GM19025 (cell line): ENCODE results near the gene GPR84.
A peak's percentile ranks its signal among the peaks of the same experiment; 100 is the strongest.

Experiments used
- ATAC-seq: cut with Tn5 transposase; IDR thresholded peaks from one replicate; pipeline ENCODE4 v1.9.1; 2021; ENCODE audit warnings: mild to moderate bottlenecking, low read depth, moderate library complexity; ENCODE audit not compliant: unreplicated experiment

GPR84 gene

DNA sequence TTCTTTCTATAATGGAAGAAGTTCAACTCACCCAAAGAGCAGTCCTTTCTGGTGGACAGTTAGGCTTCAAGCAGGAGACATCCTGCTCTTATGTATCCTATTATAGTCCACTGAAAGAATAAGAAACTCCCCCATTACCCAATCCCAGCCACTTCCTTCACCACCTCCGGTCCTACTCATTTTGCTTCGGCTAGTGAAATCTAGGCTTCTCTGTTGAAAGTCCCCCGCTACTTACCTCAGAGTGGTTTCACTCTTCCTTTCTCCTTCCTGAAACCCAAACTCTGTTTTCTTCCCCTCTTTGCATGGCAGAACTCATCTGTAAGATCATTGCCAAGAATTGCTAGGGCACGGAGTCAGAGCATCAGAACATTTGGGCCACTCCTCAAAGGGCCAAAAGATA is at the start of gene GPR84:
TSS of gene GPR84 (minus strand) at position 74 of the 400 bp plus-strand sequence. CDS start 635 bp downstream, outside the sequence.
- peak; percentile 39 for ATAC-seq

DNA sequence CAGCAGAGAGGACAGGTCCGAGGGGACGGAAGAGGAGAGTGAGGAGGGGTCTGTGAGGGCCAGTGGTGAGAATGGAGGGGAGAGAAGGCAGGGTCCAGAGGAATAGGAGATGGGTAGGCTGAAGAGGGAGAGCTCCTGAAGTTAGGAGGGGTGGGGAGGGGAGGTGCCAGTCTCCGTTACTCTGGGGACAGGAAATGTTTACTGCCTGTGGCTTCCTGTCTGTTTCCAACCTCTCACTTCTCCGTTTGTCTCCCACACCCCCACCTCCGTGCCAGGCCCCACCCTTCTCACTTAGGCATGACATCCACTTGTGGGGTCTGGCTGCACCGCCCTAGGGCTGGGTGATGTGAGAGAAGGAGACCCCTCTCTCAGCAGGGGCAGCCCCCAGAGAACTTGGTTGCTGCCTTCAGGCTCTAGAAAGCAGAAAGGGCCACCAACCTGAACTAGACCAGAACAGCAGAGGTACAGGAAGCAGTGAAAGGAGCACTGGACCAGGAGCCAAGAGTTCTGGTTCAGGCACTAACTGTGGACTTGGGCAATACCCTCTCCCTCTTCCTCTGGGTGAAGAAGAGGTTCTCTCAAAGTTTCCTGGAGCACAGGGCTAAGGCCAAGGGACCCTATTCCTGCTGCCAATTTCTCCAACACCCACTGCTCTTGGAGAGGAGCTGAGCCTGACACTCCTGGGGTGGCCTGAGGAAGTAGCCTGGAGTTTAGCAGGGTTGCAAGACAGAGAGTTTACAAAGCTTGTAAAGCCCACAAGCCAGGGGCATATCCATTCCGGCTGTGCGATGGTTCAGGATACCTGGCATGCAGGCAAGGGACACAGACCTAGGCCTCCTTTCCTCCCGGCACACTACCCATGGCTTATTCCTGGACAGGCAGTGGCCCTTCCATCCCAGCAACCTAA is 49.3 kb upstream of the GPR84 start:
- no peak for ATAC-seq

DNA sequence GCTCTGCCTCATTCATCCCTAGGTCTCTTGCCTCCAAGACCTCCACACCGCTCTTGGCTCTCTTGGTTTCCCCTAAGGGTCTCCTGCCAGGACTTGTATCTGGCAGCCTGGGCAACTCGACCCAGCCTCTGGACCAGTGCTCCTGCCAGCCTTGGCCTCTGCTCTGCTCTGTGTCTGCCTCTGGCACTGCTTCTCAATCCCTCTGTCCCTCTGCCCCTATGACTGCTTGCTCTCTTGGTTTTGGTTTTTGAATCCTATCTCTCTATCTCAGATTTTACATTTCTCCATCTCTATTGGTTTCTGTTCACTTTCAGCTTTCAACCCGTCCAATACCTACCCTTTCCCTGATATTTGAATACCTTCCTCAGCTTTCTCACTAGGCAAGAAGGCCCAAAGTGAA is 48.5 kb upstream of the GPR84 start:
- no peak for ATAC-seq

DNA sequence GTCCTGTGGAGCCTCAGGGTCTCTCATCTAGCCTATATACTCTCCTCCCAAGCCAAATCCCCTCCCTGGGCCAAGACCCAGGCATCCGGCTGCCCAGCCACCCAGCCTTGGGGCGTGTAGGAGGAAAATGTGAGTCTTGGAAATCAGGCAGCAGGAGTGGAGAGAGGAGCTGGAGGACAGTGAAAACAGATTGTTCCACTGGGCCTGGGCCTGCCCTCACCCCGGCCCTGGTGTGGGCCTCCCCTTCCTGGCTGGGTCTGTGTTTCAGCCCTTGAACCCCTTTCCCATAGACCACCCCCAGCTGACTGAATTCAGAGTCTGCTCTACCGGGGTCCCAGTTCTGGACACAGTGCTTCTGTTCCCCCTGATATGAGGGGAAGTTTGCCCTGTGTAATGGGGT is 48.1 kb upstream of the GPR84 start:
- no peak for ATAC-seq

DNA sequence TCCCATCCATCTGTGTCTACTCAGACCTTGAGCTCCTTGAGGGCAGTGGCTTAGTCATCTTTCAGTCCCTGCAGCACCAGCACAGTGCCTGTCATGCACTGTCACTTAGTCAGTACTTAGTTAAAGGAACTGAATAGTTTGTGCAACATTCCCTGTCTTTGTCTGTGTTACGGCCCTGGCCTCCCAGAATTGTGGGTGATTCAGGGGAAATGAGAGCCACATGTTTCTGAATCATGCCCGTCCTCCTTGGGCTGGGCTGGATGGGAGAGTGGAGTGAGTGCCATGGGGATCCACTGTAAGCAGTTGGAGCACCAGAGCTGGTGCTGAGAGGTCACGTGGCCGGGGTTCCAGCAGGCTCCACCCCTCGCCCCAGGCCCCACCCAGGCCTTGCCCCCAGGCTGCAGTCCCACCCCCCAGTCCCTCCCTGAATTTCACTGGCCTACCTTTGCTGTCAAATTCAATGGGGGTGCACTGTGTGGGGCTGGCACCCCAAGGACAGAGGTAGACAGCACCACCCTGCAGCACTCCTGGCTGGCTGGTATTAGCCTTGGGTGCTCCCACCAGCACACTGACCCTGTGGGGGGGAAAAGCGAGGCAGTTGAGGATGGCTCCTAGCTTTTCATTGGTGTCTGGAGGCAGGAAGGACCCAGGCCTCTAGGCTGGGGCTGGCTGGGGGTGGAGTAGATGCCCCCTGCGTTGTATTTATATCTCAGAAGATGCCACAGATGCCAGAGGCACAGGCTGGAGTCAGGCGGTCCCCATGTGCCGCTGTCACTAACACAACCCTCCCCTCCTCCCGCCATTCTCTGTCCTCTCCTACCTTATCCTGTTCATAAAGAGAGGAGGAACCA is 47.3 kb upstream of the GPR84 start:
- ATAC-seq, result no peak

DNA sequence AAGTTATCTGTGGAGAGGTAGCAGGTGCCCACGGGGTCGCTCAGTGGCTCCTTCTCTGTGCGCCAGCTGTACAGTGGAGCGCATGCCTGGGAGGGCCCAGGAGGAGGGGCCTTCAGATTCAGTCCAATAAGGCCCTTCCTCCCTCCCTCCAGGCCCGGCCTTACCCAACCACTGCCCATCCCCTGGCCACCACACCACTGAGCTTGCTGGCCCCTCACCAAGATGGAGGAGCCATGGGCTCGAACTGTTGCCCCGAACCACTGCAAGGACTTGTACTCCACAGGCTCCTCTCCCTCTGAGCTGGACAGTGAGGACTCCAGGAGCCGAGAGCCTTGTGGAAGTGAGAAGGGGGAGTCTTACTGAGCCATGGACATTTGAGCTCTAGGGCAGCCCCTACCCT is 45.0 kb upstream of the GPR84 start:
- no peak for ATAC-seq

DNA sequence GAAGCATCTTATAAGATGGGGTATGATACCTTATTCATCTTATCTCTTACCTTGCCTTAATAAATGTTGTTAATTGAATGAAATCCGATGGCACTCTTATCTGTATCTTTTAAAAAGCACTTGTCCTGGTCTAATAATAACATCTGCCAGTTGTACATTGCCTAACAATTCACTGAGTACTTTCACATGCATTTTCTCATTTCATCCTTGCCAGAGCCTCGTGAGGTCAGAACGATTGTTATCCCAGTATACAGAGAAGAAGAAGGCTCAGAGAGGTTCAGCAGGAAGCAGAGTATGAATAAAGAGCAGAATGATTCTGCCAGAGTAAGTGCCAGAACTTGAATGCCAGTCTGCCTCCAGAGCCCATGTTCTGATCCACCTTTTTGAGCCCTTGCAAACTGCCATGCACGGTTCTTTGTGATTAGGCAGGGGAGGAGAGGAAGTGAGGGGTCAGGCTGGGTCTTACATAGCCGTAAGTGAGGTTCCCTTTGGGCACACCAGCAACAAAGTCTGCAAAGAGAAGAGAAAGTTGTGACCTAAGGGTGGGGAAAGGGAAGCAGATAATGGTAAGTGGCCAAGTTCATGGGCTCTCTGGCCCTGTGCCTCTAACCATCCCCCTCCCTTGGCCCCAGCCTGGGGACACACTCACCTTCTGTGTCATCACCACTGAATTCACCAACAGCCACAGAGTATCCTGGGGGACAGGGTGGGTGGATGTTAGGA is 43.1 kb upstream of the GPR84 start:
- no peak for ATAC-seq

DNA sequence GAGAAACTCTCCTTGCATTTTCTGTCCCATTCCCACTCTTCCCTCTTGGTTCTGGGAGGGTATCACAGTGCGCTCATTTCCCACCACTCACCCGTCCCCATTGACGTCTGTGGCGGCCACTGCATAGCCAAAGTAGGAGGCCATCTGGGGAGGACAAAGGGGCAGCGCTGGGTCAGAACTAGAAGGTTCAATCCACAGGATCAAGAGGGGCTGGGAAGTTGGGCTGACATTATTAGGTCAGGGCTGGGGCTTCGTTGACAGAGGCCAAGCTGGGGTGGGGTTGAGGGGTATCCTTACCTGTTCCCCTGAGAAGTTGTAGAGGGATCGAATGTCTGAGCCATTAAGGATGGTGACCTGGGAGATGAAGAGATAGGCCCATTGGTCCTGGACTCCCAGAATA is 41.3 kb upstream of the GPR84 start:
- ATAC-seq, result no peak

DNA sequence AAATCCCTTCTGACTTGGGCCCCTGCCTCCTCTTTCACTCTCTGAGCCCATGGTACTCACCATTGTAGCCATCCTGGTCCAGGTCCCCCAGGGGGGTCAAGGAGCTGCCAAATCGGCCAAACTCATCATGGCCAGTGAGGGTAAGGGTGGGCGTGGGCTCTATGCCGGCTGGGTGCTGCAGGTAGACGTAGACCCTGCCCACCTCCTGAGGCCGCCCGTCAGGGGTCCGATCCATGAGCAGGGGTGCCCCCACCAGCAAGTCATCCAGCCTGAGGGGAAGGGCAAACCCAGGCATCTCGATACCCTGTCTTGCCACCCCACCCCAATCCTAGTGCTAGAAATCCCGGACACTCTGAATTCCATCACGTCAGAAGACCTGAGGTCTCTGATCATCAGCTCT is 40.8 kb upstream of the GPR84 start:
- no peak for ATAC-seq

DNA sequence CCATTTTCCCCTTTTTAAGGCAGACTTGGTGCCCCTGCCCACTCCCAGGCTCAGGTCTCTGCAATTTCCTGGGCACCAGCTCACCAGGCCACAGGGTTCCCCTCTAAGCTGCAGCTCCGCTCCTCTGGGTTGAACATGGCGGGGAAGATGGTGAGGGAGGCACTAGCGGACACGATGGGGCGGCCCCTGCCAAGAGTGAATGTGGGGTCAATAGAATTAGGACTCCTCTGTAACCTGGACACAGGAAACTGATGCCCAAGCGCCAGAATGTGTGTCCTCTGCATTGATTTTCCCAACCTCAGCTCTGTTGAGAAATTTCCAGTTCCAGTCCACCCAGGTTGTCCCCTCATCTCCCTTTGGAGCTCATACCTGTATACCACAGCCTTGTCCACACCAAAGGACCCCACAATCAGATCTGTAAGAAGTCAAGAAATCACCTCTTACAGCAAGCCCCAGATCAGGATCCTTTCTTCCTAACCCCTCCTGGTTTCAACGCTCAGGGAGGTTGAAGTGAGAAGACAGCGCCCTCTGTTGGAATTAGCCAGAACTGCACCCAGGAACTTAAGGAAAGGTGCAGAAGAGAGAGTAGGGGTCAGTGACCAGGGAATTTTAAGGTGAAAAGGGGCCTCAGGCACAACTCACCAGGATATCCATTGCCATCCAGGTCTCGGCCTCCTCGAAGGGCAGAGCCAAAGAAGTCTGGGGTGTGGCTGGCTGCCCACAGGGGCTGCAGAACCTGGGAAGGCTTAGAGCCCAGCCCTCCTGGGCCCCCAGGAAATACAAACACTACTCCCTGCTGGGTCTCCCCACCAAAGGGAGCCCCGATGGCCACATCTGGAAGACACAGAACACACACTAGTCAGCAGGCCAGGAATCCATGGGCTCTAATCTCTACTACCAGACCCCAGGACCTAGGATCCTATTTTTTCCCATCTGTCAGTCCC is 40.0 kb upstream of the GPR84 start:
- ATAC-seq, result no peak

DNA sequence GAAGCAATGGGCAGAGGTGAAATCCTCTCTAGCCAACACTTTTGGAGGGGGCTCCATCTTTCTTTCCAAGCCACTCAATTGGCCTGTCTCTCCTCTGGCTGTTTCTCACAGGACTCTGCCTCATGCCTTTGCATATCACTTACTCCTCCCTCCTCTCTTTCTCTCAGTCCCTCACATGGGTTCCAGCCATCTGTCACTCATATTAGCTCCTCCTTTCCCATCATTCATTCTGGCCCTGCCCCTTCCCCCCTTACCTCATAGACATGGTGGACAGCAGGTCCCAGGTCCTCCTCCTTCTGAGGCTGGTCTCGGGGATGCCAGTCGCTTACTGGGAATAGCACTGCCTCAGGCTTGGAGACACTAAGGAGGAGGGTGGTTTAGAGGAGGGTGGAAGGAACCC is 36.8 kb upstream of the GPR84 start:
- ATAC-seq, result no peak

DNA sequence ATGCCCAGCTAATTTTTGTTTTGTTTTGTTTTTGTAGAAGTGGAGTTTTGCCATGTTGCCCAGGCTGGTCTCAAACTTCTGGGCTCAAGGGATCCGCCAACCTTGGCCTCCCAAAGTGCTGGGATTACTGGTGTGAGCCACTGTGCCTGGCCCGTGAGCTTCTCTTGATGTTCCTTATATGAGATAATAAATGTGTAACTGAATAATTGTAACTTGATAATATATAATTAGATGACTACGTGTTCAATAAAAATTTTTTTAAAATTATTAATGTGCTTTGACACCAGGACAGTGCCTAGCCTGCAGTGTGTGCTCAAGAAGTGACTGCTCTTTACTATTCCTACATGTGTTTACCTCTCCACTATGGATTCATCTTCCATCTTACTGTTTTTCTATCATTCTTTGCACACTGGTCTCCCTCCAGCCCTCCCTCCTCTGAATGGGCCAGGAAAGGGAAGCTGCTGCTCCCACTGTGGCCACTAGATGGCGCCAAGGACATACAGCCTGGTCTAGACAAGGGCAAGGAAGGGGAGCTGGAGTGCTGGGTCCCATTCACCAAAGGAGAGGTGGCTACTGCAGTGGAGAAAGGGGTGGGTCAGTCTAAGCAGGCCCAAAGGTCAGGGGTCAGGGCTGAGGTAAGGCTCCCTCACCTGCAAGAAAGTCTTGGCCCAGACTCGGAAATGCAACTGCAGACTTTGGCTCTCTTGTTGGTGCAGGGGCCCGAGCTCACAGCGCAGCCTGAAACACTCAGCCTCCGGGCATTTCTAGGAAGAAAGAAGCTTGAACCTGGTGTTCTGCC is 34.9 kb upstream of the GPR84 start:
- ATAC-seq, result peak; percentile 74

DNA sequence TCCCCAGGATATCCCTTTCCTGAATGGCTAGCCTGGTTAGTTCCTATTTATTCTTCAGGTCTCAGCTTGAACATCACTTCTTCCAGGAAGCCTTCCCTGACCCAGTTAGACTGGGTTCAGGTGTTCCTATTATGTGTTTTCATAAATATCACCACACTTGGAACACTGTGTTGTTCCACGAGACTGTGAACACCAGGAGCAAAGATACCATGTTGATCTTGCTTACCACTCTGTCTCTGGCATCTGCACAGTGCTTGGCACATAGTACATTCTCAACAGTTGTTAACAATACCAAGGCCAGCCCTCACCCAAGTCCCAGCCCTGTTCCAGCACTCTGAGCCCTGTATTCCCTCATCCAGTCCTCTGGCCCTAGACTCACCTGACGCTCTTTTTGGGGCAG is 33.9 kb upstream of the GPR84 start:
- no peak for ATAC-seq

DNA sequence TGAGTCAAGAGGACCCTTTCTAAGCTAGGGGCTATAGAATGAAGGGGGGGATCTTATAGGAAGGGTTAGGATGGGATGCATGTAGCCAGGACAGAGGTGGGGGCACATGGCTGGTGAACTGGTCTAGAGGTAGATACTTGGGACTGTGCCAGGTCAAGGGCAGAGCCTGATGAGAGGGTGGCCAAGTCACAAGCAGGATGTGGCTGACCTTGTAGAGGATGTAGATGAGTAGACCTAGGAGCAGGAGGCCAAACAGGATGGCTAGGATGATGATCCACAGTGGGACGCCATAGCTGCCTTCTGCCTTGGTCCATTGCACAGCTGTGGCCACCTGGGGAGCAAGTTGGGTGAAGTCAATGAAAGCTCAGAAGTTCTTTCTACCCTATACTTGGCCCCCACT is 32.9 kb upstream of the GPR84 start:
- no peak for ATAC-seq

DNA sequence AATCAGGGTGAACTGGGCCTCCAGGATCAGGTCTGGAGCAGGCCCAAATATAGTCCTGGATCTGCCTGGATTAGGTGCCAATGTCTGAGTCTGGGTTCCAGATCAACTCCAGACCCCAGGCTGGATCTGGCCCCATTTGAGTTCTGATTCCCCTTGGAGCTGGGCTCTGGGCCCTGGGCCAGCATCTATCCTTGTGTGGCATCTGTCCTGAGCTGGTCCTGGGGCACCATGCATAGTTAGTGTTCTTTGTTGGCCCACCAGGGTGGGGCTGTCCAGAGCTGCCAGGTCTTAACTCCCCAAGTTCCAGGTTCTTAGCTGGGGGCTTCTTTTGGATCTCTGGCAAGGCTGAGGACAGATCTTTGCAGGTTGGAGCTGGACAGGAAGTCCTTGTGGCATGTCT is 31.3 kb upstream of the GPR84 start:
- no peak for ATAC-seq

DNA sequence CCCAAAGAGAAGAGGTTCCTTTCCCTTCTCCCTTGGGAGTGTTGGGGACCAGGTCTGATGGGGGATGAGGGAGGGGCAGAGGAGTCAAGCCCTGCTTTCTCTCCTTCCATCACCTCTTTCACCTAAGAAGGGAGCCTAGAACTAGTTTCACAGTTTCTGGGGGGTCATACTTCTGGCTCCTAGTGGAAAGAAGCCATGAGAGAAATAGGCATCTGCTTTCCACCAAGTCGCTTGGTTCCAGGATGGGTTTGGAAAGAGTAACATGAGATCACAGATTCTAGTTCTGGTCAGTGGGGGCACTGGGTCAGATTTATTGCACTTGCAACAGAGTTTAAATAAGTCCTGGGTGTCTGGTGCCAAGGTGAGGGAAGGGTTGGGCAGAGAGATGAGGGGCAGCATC is 30.7 kb upstream of the GPR84 start:
- ATAC-seq, result no peak

DNA sequence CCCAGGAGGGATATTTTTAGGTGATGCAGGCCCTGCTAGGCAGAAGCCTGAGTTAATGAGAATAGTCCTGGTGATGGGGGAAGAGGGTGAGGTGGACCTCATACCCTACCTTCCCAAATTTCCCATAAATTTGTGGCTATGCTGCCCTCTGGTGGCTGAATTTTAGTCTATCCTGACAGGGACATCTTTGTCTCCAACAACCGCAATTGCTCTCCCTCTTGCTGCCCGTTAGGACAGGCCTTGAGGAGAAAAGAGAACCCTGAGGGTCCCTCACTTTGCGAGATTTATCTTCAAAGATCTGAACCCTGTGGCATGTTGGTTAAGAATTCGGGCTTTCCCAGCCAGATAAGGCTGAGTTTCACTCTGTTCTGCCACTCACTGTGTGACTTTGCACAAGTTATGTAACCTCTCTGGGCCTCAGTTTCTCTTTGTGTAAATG is 30.0 kb upstream of the GPR84 start:
- ATAC-seq, result no peak

DNA sequence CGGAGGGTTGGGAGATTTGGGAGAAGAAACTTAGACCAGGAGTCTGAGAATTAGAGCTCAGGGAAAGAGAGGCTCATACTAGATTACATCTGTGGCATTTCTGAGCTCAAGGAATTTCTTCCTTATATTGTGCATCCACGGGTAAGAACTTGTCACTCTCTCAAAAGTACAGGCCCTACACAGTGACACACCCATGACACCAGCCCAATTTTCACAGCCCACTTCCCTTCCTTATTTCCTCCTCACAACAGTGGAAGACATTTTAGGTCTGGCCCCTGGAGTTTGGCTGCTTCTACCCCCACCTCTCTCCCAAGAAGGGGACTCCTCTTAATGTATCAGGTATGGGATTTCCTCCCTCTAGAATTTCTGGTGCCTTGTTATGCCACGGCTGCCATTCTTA is 29.5 kb upstream of the GPR84 start:
- ATAC-seq, result no peak

DNA sequence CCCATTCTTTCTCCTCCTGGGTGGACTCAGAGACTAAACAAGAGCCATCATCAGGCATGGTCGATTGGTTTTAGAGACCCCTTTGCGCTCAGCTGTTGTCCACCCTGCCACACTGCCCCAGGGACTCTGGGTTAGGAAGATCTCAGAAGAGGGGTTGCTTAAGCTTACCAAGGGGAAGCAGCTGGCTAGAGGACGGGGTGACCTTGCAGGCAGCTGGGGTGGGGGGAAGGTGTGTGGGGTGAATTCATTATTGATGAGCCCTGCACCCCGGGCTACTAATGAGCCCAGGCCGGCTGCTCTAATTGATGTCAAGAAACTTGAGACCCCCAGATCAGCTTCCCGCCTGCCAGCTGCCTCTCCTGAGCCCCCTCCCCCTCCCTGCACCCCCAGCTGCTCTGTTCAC is 28.9 kb upstream of the GPR84 start:
- no peak for ATAC-seq
